ENCODE results near the gene SLC9A8.

Gene SLC9A8

DNA sequence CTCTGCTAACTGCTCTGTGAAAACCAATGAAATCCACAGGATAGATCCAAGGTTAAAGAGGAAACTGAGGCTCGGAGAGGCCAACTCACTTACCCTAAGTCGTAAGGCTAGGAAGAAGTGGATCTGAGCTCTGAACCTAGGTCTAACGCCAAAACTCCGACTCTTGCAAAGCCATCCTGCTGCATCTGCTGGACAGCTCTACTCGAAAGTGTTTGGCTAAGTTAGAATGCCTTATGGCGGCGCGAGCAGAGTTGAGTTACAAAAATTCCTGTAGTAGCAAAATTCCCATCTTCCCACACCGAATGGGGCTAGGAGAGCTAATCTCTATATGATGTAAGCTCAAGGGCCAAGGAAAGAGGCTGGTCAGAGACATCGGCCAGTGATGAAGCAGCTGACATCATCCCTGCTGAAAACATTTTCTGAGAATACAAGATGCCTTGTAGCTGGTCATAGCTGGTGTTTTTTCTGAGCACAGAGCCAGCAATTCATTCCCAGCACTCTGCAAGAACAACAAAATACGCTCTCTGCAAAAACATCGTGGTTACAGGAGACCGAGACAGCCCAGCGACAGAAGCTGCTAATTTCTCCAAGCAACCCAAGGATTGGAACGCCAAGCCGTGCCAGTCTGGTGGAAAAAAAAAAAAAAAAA is 100.9 kb downstream of the SLC9A8 start:
- no peak for DNase-seq (ENCODE audit: low read depth in 3 of 3, low spot score in 1 of 3)

DNA sequence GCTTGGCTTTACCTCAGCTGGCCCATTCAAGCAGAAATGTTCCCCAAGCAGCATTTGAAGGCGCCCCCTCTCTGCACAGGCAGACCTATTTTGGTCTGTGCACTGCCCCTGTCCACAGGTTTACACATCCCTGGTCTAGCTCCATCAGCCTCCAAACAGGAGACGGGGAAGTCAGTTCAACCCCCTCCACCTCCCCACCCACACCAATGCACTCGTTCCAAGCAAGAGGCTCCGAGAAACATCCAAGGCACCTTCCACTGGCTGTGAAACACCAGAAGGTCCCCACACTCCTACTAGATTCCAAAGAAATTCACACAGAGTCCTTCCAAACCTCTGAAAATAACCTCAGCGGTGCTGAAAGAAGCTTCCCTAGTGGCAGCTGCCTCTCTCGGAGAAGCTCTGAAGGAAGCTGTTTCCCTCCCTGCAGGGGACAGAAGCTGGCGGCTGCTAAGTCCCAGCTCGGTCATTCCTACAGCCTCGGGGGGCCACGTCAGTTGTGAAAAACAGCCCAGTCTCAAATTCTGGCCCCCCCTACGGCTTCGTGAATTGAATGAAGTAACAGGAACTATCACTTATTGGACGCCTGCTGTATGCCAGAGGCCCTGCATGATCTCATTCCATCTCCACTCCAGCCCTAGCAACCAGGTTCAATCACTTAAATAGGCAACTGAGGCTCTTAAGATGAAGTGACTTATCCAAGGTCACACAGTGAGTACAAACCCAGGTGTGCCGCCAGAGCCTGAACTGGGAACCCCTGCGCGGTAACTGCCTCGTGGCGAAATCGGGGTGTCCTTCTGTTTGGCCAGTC is 101.9 kb downstream of the SLC9A8 start:
- no peak for DNase-seq (ENCODE audit: low read depth in 3 of 3, low spot score in 1 of 3)

DNA sequence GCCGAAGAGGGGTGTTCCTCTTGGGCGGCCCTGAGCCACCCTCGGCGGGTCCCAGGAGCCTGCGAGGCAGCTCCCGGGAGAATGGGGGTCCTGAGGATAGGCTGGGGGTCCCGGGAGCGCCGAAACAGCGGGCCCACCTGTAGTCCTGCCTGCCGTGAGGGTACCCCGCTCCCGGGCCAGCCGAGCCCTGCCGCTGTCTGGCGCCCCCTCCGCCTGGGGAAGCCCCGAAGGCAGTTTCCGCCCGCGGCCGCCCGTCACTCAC is 102.4 kb downstream of the SLC9A8 start:
- no peak for DNase-seq (ENCODE audit: low read depth in 3 of 3, low spot score in 1 of 3)

DNA sequence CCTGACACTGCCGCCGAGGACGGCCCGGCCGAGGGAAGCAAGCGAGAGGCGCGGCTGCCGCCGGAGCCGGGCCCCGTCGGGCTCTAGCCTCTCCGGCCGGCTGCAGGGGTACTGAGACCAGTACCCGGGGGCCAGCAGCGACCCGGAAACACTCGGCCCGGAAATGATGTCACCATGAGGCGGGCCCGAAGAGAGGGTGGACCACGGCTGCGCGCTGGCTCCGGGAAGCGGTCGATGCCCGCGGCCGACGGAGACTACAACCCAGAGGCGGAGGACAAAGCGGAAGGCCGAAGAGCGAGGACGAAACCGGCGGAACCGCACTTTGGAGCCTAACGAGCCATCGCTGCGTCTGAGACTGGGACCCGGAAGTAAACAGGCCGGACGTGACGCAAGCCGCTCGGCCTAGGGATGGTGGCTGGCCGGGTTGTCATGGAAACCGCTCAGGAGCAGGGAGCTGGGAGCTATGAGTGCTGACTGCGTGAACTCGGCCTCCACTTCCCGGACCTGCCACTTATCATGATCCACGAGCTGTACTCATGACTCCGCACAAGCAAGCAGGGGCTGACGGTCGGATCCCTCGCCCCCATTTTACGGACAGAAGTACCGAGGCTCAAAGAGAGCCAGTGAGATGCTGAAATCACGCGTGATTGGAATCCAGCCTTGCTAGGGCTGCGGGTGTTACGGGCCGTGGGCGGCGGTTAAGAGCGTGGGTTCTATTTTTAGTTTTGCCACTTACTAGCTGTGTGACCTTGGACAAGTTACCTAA is 102.9 kb downstream of the SLC9A8 start, which contains the start of gene SPATA2:
Gene SPATA2 (minus strand): TSS at position 150 of the 766 bp plus-strand sequence. CDS start 7,039 bp downstream, outside the sequence.
- peak; percentile 77 to 87 (median 79) for DNase-seq (ENCODE audit: low read depth in 3 of 3, low spot score in 1 of 3)

DNA sequence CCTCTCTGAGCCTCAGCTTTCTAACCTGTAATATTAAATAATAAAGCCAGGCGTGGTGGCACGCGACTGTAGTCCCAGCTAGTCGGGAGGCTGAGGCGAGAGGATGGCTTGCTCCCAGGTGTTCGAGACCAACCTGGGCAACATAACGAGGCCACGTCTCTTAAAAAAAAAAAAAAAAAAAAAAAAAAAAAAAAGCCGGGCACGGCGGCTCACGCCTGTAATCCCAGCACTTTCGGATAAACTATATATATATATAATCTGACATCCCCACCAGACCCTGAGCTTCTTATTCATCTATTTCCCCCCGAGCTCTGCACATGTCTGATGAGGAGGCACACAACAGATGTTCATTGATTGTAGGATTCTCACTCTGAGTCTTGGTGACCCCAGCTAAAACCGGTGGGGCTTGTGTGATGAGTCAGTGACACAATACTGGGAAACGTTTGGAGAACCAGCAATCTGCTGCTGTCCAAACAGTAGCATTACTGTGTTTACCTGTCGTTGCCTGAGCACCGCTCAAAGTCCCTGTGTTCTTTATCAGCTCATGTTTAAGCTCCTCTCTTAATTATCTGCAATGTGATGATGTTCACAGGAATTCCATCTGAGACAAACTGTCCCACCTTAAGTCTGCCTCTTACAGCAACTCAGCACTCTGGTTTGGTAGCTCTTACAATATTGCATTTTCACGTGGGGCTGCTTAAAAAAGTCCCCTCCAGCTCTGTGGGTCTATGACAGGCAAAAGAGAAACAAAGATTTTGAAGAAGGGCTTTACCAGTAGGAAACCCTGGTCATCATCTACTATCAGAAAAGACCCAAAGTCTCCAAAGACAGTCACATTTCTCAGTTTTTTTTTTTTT is 103.7 kb downstream of the SLC9A8 start:
- DNase-seq (ENCODE audit: low read depth in 3 of 3, low spot score in 1 of 3) = no peak

DNA sequence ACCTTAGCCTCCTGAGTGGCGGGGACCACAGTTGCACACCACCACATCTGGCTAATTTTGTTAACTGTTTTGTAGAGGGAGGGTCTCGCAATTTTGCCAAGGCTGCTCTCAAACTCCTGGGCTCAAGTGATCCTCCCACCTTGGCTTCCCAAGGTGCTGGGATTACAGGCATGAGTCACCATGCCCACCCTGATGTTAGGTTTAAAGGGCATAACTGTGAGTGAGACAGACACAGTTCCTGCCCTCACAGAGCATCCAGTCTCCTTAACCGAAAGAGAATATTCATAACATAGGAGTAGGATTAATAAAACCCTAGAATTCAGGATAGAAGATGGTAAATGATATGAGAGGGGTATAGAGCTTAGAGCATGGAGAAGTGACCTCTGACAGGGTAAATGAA is 105.8 kb downstream of the SLC9A8 start:
- no peak for DNase-seq (ENCODE audit: low read depth in 3 of 3, low spot score in 1 of 3)

DNA sequence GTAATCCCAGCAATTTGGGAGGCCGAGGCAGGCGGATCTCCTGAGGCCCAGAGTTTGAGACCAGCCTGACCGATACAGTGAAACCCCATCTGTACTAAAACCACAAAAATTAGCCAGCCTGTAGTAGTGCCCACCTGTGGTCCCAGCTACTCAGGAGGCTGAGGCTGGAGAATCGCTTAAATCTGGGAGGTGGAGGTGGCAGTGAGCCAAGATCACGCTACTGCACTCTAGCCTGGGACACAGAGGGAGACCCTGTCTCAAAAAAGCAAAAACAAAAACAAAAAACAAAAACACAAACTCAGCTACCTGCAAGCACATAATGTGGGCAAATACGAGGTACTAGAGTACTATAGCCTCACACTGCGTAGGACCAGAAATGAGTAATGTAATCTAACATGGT is 106.4 kb downstream of the SLC9A8 start:
- DNase-seq (ENCODE audit: low read depth in 3 of 3, low spot score in 1 of 3) = no peak

DNA sequence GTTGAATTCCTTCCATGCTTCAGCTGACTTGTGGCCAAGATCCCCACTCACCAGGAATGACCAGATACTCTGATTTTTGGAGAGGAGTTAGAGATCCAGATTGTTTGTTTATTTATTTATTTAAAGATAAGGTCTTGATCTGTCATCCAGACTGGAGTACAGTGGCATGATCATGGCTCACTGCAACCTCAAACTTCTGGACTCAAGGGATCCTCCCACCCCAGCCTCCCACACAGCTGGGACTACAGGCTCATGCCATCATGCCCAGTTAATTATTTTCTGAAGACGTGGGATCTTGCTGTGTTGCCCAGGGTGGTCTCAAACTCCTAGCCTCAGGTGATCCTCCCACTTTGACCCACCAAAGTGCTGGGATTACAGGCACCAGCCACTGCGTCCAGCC is 106.8 kb downstream of the SLC9A8 start:
- DNase-seq (ENCODE audit: low read depth in 3 of 3, low spot score in 1 of 3) = no peak

DNA sequence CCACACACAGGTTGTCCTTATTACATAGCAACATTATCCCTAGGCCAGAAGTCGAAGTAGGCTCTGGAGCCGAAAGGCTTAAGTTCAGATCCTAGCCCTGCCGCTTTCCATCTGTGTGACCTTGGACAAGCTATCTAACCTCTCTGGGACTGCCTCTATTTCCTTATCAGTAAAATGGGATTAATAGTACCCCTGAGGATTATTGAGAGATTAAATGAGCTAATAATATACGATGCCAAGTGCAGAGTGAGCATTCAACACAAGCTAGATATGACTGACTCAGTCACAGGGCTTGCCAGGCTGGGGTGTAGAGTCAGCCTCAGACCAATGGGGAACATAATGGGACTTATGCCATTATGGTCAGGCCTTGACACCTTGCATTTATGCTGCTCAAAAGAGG is 111.6 kb downstream of the SLC9A8 start:
- DNase-seq (ENCODE audit: low read depth in 3 of 3, low spot score in 1 of 3) = no peak

DNA sequence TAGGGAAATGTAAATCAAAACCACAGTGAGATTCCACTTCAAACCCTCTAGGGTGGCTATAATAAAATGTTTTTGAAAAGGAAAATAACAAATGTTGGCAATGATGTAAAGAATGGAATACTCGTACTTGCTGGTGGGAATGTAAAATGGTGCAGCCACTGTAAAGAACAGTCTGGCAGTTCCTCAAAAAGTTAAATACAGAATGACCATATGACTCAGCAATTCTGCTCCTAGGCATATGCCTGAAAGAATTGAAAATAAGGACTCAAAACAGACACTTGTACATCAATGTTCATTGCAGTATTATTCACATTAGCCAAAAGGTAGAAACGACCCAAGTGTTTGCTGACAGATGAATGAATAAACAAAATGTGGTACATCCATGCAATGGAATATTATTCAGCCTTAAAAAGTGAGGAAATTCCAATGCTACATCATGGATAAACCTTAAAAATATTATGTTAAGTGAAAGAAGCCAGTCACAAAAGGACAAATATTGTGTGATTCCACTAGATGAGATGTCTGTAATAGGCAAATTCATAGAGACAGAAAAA is 113.3 kb downstream of the SLC9A8 start:
- DNase-seq (ENCODE audit: low read depth in 3 of 3, low spot score in 1 of 3) = no peak

DNA sequence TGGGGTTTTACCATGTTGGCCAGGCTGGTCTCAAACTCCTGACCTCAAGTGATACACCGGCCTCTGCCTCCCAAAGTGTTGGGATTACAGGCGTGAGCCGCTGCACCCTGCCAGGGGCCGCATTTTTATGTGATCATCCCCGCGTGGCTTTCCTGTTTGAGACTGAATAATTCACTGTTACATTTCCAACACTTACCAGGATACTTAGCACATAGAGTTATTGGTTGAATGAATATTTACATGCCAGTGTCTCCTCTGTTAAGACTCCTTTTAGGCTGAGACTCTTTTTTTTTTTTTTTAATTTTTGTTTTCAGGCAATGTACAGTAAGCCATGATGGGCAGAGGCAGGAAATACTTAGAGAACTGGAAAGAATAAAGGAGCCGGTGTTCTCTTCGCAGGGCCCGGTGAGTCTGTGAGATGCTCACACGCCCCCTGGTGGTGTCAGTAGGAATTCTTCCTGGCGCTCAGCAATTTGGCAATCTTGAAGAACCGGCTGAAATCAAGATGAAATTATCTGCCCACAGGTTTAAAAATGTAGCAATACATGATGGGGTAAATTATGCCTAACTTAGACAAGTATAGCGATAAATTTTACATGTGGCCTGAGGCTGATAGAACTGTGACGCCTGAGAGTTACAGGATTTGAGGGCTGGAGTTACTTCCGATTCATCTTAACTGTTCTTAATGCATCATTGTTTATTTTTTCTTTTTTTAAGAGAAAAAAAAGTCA is 115.9 kb downstream of the SLC9A8 start:
- DNase-seq (ENCODE audit: low read depth in 3 of 3, low spot score in 1 of 3) = peak; percentile 43 to 67 (median 60)

DNA sequence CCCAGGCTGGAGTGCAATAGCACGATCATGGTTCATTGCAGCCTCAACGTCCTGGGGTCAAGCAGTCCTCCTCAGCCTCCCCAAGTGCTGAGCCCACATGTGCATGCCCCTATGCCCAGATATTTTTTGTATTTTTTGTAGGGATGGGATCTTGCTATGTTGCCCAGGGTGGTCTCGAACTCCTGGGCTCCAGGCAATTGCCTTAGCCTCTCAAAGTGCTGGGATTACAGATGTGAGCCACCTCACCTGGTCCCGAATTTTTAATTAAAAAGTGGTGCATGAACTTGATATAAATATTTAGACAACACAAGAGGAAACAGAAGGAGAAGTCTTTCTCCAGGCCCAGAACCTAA is 116.5 kb downstream of the SLC9A8 start:
- DNase-seq (ENCODE audit: low read depth in 3 of 3, low spot score in 1 of 3) = no peak

DNA sequence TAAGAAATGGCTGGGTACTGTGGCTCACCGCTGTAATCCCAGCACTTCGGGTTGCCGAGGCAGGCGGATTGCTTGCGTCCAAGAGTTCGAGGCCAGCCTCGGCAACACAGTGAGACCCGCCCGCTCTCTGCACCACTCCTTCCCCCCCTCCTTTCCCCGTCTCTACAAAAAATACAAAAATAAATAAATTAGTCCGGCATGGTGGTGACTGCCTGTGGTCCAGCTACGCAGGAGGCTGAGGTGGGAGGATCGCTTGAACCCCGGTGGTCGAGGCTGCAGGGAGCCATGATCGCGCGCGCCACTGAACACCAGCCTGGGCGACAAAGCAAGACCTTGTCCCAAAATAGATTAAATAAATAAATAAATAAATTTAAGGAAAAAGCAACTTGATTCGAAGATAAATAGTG is 123.1 kb downstream of the SLC9A8 start:
- DNase-seq (ENCODE audit: low read depth in 3 of 3, low spot score in 1 of 3) = no peak

DNA sequence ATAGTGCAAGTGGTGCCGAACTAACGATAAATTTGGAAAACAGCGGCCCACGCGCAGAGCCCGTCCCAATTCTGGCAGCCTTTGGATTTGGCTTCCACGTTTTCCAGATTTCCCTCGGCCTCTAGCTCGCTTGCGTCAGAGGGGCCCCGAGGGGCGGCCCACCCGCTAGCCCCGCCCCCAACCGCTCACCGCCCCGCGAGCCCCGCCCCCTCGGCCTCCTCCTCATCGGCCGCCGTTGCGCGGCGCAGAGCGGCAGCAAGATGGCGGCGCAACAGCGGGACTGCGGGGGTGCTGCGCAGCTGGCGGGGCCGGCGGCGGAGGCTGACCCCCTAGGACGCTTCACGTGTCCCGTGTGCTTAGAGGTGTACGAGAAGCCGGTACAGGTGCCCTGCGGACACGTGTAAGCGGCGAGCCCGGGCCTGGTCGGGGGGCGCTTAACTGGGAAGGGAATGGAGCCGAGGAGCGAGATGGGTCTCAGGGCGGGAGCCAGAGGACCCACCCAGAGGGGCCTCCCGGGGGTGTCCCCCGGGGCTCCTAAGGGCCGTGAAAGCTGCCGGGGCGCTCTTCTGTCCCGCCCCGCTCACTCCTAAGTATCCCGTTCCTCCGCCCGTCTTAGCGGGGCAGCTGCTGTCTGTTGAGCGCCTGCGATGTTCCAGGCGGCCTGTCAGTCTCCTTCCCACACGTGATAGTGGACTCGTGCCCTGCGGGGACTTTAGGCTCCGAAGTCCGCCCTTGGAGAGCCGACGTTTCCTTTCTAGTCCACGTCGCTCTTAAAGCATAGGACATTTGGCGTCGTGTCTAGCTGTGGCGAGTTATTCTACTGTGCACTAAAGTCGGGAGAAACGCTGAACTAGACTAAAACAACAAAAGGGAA is 123.8 kb downstream of the SLC9A8 start, which contains the start of gene RNF114:
Gene RNF114 (plus strand): TSS at position 245 of the 874 bp plus-strand sequence. CDS start 16 bp downstream, at position 261.
- DNase-seq (ENCODE audit: low read depth in 3 of 3, low spot score in 1 of 3) = peak; percentile 77 to 92 (median 86)

DNA sequence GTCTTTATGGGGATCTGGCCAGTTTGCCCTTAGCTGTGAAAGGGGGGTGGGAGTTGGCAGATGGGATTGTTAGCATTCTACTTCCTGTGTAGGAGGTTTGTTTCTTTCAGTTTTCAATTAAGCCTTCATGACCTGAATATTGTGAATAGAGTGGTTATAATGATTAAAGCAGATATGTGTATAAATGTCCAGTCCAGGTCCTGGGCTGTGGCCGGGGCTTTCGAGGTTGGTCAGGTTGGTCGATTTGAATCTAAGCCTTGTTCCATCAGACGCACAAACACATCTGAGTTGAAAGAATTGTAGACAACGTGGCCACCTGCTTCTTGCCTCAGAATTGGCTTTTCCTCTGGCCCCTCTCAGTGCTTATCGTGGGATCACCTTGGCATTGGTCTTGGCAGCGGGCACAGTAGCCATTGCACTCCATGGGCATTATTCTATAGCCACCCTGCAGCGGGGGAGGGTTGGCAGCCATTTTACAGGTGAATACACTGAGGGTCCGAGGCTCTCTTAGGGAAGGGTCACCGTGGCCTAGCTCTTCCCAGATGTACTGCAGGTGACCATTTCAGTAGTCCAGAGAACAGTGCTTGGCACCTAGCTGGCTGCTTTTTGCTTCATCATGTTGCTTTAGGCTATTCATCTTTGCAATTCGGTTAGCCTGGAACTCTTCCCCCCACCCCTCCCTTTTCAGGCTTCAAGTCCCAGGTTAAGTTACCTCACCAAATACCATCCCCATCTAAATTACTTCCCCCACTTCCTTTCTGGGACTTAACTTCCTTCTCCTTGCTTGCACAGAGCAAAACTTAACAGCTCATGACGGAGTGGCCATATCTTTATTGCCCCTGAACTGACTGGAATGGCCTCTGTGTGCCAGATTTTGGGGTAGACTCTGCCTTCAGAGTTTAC is 124.7 kb downstream of the SLC9A8 start:
- no peak for DNase-seq (ENCODE audit: low read depth in 3 of 3, low spot score in 1 of 3)

DNA sequence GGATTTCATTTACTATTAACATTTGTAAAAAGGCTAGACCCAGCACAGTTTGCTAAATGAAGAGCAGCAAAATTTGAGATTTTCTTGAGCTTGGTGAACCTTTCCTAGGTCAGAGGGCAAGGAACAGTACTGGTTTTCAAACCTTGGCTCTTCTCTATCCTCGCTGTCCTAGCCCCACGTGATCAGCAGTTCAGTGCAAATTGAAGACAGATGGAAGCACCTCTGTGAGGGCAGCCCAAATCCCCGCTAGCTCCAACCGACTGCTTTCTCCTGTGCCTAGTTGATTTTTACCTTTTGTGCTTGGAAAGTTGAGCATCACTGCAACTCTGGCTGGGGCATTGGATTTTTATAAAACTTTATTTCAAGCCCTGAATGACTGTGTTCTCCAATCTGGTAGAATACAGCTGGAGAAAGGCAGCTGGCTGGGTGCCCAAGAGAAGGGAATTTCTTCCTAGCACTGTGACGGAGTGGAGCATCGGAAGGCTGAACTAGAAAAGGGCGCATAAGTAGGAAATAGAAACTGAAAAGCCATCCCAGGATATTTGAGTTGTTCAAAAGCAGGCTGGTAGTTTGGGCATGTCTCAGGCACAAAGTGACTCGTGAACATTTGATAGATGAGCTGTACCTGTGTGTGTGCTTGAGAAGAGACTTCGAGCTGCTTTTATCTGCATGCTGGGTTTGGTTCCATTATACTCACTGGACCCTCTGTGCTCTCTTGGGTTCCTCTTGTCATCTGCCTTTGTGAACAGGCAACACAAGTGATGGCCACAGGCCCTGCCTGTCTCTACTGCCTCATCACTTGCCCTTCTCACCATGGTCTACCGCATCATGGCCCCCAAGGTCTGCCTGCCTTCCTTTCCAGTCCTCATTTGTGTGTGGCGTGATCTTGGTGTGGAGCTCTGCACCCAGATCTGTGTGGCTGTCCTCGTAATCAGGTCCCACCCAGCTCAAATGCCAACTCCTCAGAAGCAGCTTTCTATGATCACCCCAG is 125.8 kb downstream of the SLC9A8 start:
- no peak for DNase-seq (ENCODE audit: low read depth in 3 of 3, low spot score in 1 of 3)

DNA sequence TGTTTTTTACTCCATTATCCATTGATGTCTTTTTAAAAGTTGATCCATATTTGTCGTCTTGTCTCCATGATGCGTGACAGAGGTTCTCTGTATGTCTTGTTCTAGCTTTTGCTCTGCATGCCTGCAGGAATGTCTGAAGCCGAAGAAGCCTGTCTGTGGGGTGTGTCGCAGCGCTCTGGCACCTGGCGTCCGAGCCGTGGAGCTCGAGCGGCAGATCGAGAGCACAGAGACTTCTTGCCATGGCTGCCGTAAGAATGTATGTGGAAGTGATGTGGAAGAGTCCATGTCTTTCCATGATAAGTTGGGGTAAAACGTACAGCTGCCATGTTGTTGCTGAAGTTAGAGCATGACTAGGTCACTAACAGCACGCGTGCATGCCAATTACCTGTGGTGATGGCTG is 128.8 kb downstream of the SLC9A8 start:
- DNase-seq (ENCODE audit: low read depth in 3 of 3, low spot score in 1 of 3) = no peak

Measured in stimulated activated CD4-positive, alpha-beta T cell treated with anti-CD3 and anti-CD28 coated beads, TNF-alpha, amount 100 ng/mL, for 1 hour (primary cell).